Activated CD8-positive, alpha-beta T cell treated with anti-CD3 and anti-CD28 coated beads for 36 hours (primary cell): ENCODE data around the gene NDN. TPM values are rescaled to one million over a fixed set of nuclear protein-coding genes. Genes with fewer than 3 reads are reported as not detected.

Experiments used
- ATAC-seq: fragments of 200-7000 bp; cut with Tn5 transposase; one replicate; pipeline ENCODE4 v1.10.0; 2021; ENCODE audit warnings: mild to moderate bottlenecking, moderate library complexity
- CTCF ChIA-PET: fragments of 350-600 bp; sonication (Branson Sonifier 250); formaldehyde crosslinking; loops from one replicate; lab custom pipeline; 2021; ENCODE audit warnings: antibody characterized with exemption; lab: Charles Lee
- POLR2A ChIA-PET: fragments of 350-600 bp; sonication (Branson Sonifier 250); formaldehyde crosslinking; loops from one replicate; lab custom pipeline; 2021; ENCODE audit warnings: antibody characterized with exemption; lab: Charles Lee
- DNase-seq: peaks from one replicate; pipeline ENCODE4 v3.0.0-alpha.2; 2020
- H3K27ac Mint-ChIP-seq: one replicate; pipeline ENCODE4 v1.8.0; 2021; ENCODE audit warnings: mild to moderate bottlenecking, mixed read lengths
- H3K27me3 Mint-ChIP-seq: one replicate; pipeline ENCODE4 v1.8.0; 2021; ENCODE audit warnings: mixed read lengths
- H3K36me3 Mint-ChIP-seq: one replicate; pipeline ENCODE4 v1.8.0; 2021; ENCODE audit warnings: low read depth, mixed read lengths
- H3K4me1 Mint-ChIP-seq: one replicate; pipeline ENCODE4 v1.8.0; 2021; ENCODE audit warnings: low read depth, mixed read lengths
- H3K4me3 Mint-ChIP-seq: one replicate; pipeline ENCODE4 v1.8.0; 2021; ENCODE audit warnings: mild to moderate bottlenecking, moderate library complexity, mixed read lengths
- H3K9me3 Mint-ChIP-seq: one replicate; pipeline ENCODE4 v1.8.0; 2021; ENCODE audit warnings: mixed read lengths
- CTCF ChIP-seq: fragments of 200-600 bp; IDR thresholded peaks from one replicate; pipeline ENCODE4 v1.8.0; 2022; ENCODE audit warnings: antibody characterized with exemption, mild to moderate bottlenecking
- intact Hi-C: fragments of 100-400 bp; cut with micrococcal nuclease; formaldehyde crosslinking; loops from one replicate; pipeline ENCODE4 v1.10.0; 2022
- total RNA-seq, 2 experiments: library from RNA; stranded (reverse); gene quantifications; one replicate each; pipeline ENCODE4 v1.2.3, GENCODE V29; 2021

The NDN gene
- total RNA-seq, 2 experiments from 2014 or later: 2.6 to 3.0 TPM

- CTCF ChIA-PET: interaction anchor here (1.7 kb wide), 1 partner anchor 219 kb away, joined by 3 read pairs; no protein-coding TSS in a partner anchor
Measured at GRCh38 chr15:23647001-23647295, 40.2 kb downstream of the NDN start.

GRCh38 chr15:23646165-23647000 lies 40.7 kb downstream of the NDN start:
- Mint-ChIP-seq H3K36me3 (no peaks in the 10 kb centered on the region), H3K9me3 (no peaks in the 10 kb centered on the region), H3K27ac (no peak overlapping the region), H3K4me1 (no peaks in the 10 kb centered on the region), H3K4me3 (no peak overlapping the region), H3K27me3 (peaks cover 6% of the 10 kb centered on the region)
- ChIA-PET POLR2A (no interaction called here), CTCF (interaction anchor here (1.7 kb wide), 1 partner anchor 220 kb away, joined by 3 read pairs; no protein-coding TSS in a partner anchor)
- no peak for DNase-seq
- no peak for TF ChIP-seq CTCF
- intact Hi-C loops: no loop called here
- ATAC-seq: no peak

More at GRCh38 chr15:23647001-23647295, 40.2 kb downstream of the NDN start:
- TF ChIP-seq CTCF: no peak
- H3K27ac Mint-ChIP-seq: no peak overlapping the region
- intact Hi-C loops: no loop called here
- H3K36me3 Mint-ChIP-seq: no peaks in the 10 kb centered on the region
- ATAC-seq (no peak), DNase-seq (no peak)
- POLR2A ChIA-PET: no interaction called here
- H3K27me3 Mint-ChIP-seq: peaks cover 6% of the 10 kb centered on the region
- H3K9me3 Mint-ChIP-seq: no peaks in the 10 kb centered on the region
- no peak overlapping the region for H3K4me3 Mint-ChIP-seq
- H3K4me1 Mint-ChIP-seq: no peaks in the 10 kb centered on the region

- ChIA-PET CTCF (no interaction called here), POLR2A (no interaction called here)
- Mint-ChIP-seq H3K9me3 (no peaks in the 10 kb centered on the region), H3K4me1 (no peaks in the 10 kb centered on the region), H3K36me3 (no peaks in the 10 kb centered on the region), H3K27ac (no peak overlapping the region), H3K27me3 (peaks cover 6% of the 10 kb centered on the region), H3K4me3 (no peak overlapping the region)
- DNase-seq: no peak
- TF ChIP-seq CTCF: no peak
- ATAC-seq: no peak
- intact Hi-C loops: no loop called here
Measured at GRCh38 chr15:23645371-23646164, 41.5 kb downstream of the NDN start.

GRCh38 chr15:23644829-23645228 lies 42.3 kb downstream of the NDN start:
- Mint-ChIP-seq H3K4me3 (no peak overlapping the region), H3K27ac (no peak overlapping the region), H3K36me3 (no peaks in the 10 kb centered on the region), H3K27me3 (peaks cover 6% of the 10 kb centered on the region), H3K9me3 (no peaks in the 10 kb centered on the region), H3K4me1 (no peaks in the 10 kb centered on the region)
- DNase-seq (no peak), ATAC-seq (no peak)
- no peak for TF ChIP-seq CTCF
- ChIA-PET CTCF (no interaction called here), POLR2A (no interaction called here)
- intact Hi-C loops: no loop called here
